ENCODE data around the gene MRPL20. TPM values are rescaled to one million over a fixed set of nuclear protein-coding genes. Genes with fewer than 3 reads are reported as not detected.

MRPL20 gene
- polyA plus RNA-seq, 1 donor (not counting 4 experiments of a cell fraction or from before 2014, with no cell fraction given): 133 TPM

GRCh38 chr1:1358433-1359271, 48.4 kb downstream of the MRPL20 start, which contains the start of gene MXRA8:
Gene MXRA8, minus strand, starts transcription at chr1:1358555. Its CDS starts 51 bp downstream, at chr1:1358504.
- Histone ChIP-seq H2AFZ (ENCODE audit: control insufficient read depth, low read length) (no peak within 1 kb of the TSS), H4K20me1 (ENCODE audit: control insufficient read depth, extremely low read depth, insufficient read depth, low read length) (no peaks in the 10 kb centered on the region), H3K9me3 (ENCODE audit: control insufficient read depth, low read depth, low read length) (no peaks in the 10 kb centered on the region), H3K36me3 (ENCODE audit: control insufficient read depth in 2 of 2, extremely low read depth in 1 of 2, insufficient read depth in 2 of 2, low read length in 2 of 2) (no peaks in the 10 kb centered on the region), H3K27ac (ENCODE audit: control insufficient read depth, insufficient read depth, low read length) (no peak within 1 kb of the TSS), H3K4me1 (ENCODE audit: control insufficient read depth, extremely low read depth, insufficient read depth, low read length) (peaks cover 19% of the 10 kb centered on the region), H3K9ac (ENCODE audit: control insufficient read depth, extremely low read depth, insufficient read depth, low read length) (no peak within 1 kb of the TSS), H3K79me2 (ENCODE audit: control insufficient read depth, insufficient read depth, low read length) (no peaks in the 10 kb centered on the region), H3K4me3 (ENCODE audit: control insufficient read depth in 2 of 3, extremely low read depth in 1 of 3, insufficient read depth in 2 of 3, low read depth in 1 of 3, low read length in 3 of 3) (no peak within 1 kb of the TSS), H3K4me2 (ENCODE audit: control insufficient read depth, extremely low read depth, insufficient read depth, low read depth, low read length) (no peak within 1 kb of the TSS), H3K27me3 (ENCODE audit: control insufficient read depth, extremely low read depth, insufficient read depth, low read length) (peaks cover 8% of the 10 kb centered on the region), H3K9me1 (ENCODE audit: control insufficient read depth, extremely low read depth, insufficient read depth, low read length) (no peaks in the 10 kb centered on the region)
- FAIRE-seq: no peak
- TF ChIP-seq EZH2 (IDR thresholded peaks at IDR 0.05; ENCODE audit: low read length): no peak
- TF ChIP-seq CTCF (optimal IDR thresholded peaks at IDR 0.05 in 1 of 3, IDR thresholded peaks at IDR 0.05 in 1 of 3, conservative IDR thresholded peaks at IDR 0.05 in 1 of 3; ENCODE audit: extremely low read depth in 1 of 3, insufficient read depth in 2 of 3, low read length in 3 of 3): no peak
- no peak for DNase-seq (ENCODE audit: low read depth, low spot score)
- dilution Hi-C loops (cut with MboI; ENCODE audit: extremely low pct_ligation_motif_present, low sequenced_read_pairs): no loop called here

- dilution Hi-C loops (cut with MboI; ENCODE audit: extremely low pct_ligation_motif_present, low sequenced_read_pairs): no loop called here
- no peak overlapping the region for H3K4me2 ChIP-seq (ENCODE audit: control insufficient read depth, extremely low read depth, insufficient read depth, low read depth, low read length)
Observed at GRCh38 chr1:1357871-1358432, 49.1 kb downstream of the MRPL20 start.

More at GRCh38 chr1:1357871-1358432, 49.1 kb downstream of the MRPL20 start:
- Histone ChIP-seq H2AFZ (ENCODE audit: control insufficient read depth, low read length) (no peak overlapping the region), H3K9me3 (ENCODE audit: control insufficient read depth, low read depth, low read length) (no peaks in the 10 kb centered on the region), H3K4me1 (ENCODE audit: control insufficient read depth, extremely low read depth, insufficient read depth, low read length) (peaks cover 19% of the 10 kb centered on the region), H3K27ac (ENCODE audit: control insufficient read depth, insufficient read depth, low read length) (no peak overlapping the region), H3K4me3 (ENCODE audit: control insufficient read depth in 2 of 3, extremely low read depth in 1 of 3, insufficient read depth in 2 of 3, low read depth in 1 of 3, low read length in 3 of 3) (no peak overlapping the region), H4K20me1 (ENCODE audit: control insufficient read depth, extremely low read depth, insufficient read depth, low read length) (no peaks in the 10 kb centered on the region), H3K36me3 (ENCODE audit: control insufficient read depth in 2 of 2, extremely low read depth in 1 of 2, insufficient read depth in 2 of 2, low read length in 2 of 2) (no peaks in the 10 kb centered on the region), H3K9ac (ENCODE audit: control insufficient read depth, extremely low read depth, insufficient read depth, low read length) (no peak overlapping the region), H3K79me2 (ENCODE audit: control insufficient read depth, insufficient read depth, low read length) (no peaks in the 10 kb centered on the region), H3K27me3 (ENCODE audit: control insufficient read depth, extremely low read depth, insufficient read depth, low read length) (peaks cover 8% of the 10 kb centered on the region), H3K9me1 (ENCODE audit: control insufficient read depth, extremely low read depth, insufficient read depth, low read length) (no peaks in the 10 kb centered on the region)
- DNase-seq (ENCODE audit: low read depth, low spot score) (no peak), FAIRE-seq (no peak)
- no peak for TF ChIP-seq CTCF (optimal IDR thresholded peaks at IDR 0.05 in 1 of 3, IDR thresholded peaks at IDR 0.05 in 1 of 3, conservative IDR thresholded peaks at IDR 0.05 in 1 of 3; ENCODE audit: extremely low read depth in 1 of 3, insufficient read depth in 2 of 3, low read length in 3 of 3)
- TF ChIP-seq EZH2 (IDR thresholded peaks at IDR 0.05; ENCODE audit: low read length): no peak

Data from keratinocyte (primary cell).